ENCODE data around the gene ZBTB20.

GRCh38 chr3:114600571-114600970 is 546.5 kb downstream of the ZBTB20 start:
- TF ChIP-seq POLR2A (IDR thresholded peaks at IDR 0.05): no peak
- TF ChIP-seq, protein P1, sequence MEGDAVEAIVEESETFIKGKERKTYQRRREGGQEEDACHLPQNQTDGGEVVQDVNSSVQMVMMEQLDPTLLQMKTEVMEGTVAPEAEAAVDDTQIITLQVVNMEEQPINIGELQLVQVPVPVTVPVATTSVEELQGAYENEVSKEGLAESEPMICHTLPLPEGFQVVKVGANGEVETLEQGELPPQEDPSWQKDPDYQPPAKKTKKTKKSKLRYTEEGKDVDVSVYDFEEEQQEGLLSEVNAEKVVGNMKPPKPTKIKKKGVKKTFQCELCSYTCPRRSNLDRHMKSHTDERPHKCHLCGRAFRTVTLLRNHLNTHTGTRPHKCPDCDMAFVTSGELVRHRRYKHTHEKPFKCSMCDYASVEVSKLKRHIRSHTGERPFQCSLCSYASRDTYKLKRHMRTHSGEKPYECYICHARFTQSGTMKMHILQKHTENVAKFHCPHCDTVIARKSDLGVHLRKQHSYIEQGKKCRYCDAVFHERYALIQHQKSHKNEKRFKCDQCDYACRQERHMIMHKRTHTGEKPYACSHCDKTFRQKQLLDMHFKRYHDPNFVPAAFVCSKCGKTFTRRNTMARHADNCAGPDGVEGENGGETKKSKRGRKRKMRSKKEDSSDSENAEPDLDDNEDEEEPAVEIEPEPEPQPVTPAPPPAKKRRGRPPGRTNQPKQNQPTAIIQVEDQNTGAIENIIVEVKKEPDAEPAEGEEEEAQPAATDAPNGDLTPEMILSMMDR (IDR thresholded peaks at IDR 0.05): no peak
